Activated T-helper 2 cell treated with anti-CD3 and anti-CD28 coated beads, Interferon-gamma antibody, Interleukin-2, Interleukin-4, amounts not matched to agents 10 μg/mL and 5 μg/mL and 100 μg/mL, durations not matched to agents 14 hours and 24 hours and 36 hours (primary cell): ENCODE results near the gene SPATA12. TPM values are rescaled to one million over a fixed set of nuclear protein-coding genes. Genes with fewer than 3 reads are reported as not detected.
A peak's percentile ranks its signal among the peaks of the same experiment; 100 is the strongest.

Source experiments
- DNase-seq: peaks from one replicate; pipeline ENCODE4 v3.0.0; 2021; ENCODE audit warnings: low spot score
- H3K27ac Mint-ChIP-seq: one replicate; pipeline ENCODE4 v1.8.0; 2021; ENCODE audit warnings: mixed read lengths
- H3K27me3 Mint-ChIP-seq: one replicate; pipeline ENCODE4 v1.8.0; 2021; ENCODE audit warnings: low read depth, mixed read lengths
- H3K36me3 Mint-ChIP-seq: one replicate; pipeline ENCODE4 v1.8.0; 2021; ENCODE audit warnings: low read depth, mixed read lengths
- H3K4me1 Mint-ChIP-seq: one replicate; pipeline ENCODE4 v1.8.0; 2021; ENCODE audit warnings: low read depth, mixed read lengths
- H3K4me3 Mint-ChIP-seq: one replicate; pipeline ENCODE4 v1.8.0; 2021; ENCODE audit warnings: low read depth, mild to moderate bottlenecking, moderate library complexity, mixed read lengths
- H3K9me3 Mint-ChIP-seq: one replicate; pipeline ENCODE4 v1.8.0; 2021; ENCODE audit warnings: mixed read lengths
- intact Hi-C: fragments of 100-400 bp; cut with micrococcal nuclease; formaldehyde crosslinking; loops from one replicate; pipeline ENCODE4 v1.15.1; 2023
- total RNA-seq: library from RNA; stranded (reverse); gene quantifications from 2 replicates; pipeline ENCODE4 v1.2.3, GENCODE V29; 2022

SPATA12 gene
- total RNA-seq, 1 donor from 2014 or later = not detected

DNA sequence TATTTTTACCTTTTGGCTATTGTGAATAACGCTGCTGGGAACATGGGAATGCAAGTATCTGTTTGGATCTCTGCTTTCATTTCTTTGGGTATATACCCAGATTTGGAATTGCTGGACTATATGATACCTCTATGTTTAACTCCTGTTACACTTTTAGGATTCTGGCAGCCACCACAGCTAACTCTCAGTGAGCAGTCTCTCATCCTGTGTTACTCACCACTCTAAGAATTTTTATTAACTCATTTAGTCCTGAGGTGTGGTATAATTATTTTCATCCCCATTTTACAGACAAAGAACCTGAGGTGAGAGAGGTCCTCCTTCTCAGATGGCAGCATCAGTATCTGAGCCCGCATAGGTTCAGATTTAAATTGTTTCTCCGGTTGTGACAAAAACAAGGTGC is 1.1 kb downstream of the SPATA12 start:
- no peak for DNase-seq
- H3K36me3 Mint-ChIP-seq = no peaks in the 10 kb centered on the region
- no peak overlapping the region for H3K27ac Mint-ChIP-seq
- no peak overlapping the region for H3K4me3 Mint-ChIP-seq
- peaks cover 3% of the 10 kb centered on the region for H3K4me1 Mint-ChIP-seq
- no peaks in the 10 kb centered on the region for H3K9me3 Mint-ChIP-seq
- intact Hi-C loops = no loop called here
- no peaks in the 10 kb centered on the region for H3K27me3 Mint-ChIP-seq

- Mint-ChIP-seq H3K36me3 (no peaks in the 10 kb centered on the region), H3K4me3 (no peak overlapping the region), H3K4me1 (peaks cover 3% of the 10 kb centered on the region), H3K27me3 (no peaks in the 10 kb centered on the region), H3K27ac (no peak overlapping the region), H3K9me3 (no peaks in the 10 kb centered on the region)
- intact Hi-C loops = no loop called here
- DNase-seq = no peak
Measured at GRCh38 chr3:57062101-57062631, 1.7 kb downstream of the SPATA12 start.

- no peak for DNase-seq
- no peak overlapping the region for H3K27ac Mint-ChIP-seq
- H3K27me3 Mint-ChIP-seq = no peaks in the 10 kb centered on the region
- H3K4me3 Mint-ChIP-seq = no peak overlapping the region
- no peaks in the 10 kb centered on the region for H3K36me3 Mint-ChIP-seq
- intact Hi-C loops = no loop called here
- H3K9me3 Mint-ChIP-seq = no peaks in the 10 kb centered on the region
- peaks cover 2% of the 10 kb centered on the region for H3K4me1 Mint-ChIP-seq
Measured at GRCh38 chr3:57063032-57063431, 2.6 kb downstream of the SPATA12 start.

GRCh38 chr3:57064001-57064400 is 3.5 kb downstream of the SPATA12 start:
- Mint-ChIP-seq H3K9me3 (no peaks in the 10 kb centered on the region), H3K4me3 (no peak overlapping the region), H3K27me3 (peaks cover 3% of the 10 kb centered on the region), H3K27ac (no peak overlapping the region), H3K4me1 (peaks cover 9% of the 10 kb centered on the region), H3K36me3 (no peaks in the 10 kb centered on the region)
- no peak for DNase-seq
- intact Hi-C loops = no loop called here

- intact Hi-C loops = no loop called here
- Mint-ChIP-seq H3K4me3 (no peak overlapping the region), H3K27me3 (peaks cover 3% of the 10 kb centered on the region), H3K27ac (no peak overlapping the region), H3K9me3 (no peaks in the 10 kb centered on the region), H3K4me1 (peaks cover 11% of the 10 kb centered on the region), H3K36me3 (no peaks in the 10 kb centered on the region)
- DNase-seq = no peak
Measured at GRCh38 chr3:57064572-57064971, 4.1 kb downstream of the SPATA12 start.

- Mint-ChIP-seq H3K4me1 (peaks cover 11% of the 10 kb centered on the region), H3K27ac (no peak overlapping the region)
Measured at GRCh38 chr3:57065588-57065987, 5.1 kb downstream of the SPATA12 start.

DNA sequence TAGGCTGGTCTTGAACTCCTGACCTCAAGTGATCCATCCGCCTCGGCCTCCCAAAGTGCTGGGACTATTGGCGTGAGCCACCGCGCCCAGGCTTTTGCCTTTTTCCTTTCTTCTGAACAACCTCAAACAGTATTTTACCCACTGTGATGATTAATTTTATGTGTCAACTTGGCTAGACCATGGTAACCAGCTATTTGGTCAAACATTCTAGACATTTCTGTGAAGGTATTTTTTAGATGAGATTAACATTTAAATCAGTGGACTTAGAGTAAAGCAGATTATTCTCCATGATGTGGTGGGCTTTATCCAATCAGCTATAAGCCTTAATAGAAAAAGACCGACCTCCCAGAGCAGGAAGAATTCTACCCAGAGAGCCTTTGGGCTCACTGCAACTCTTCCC is 6.0 kb downstream of the SPATA12 start:
- peaks cover 11% of the 10 kb centered on the region for H3K4me1 Mint-ChIP-seq

More at GRCh38 chr3:57065588-57065987, 5.1 kb downstream of the SPATA12 start:
- no peaks in the 10 kb centered on the region for H3K9me3 Mint-ChIP-seq
- H3K36me3 Mint-ChIP-seq = no peaks in the 10 kb centered on the region
- no peak overlapping the region for H3K4me3 Mint-ChIP-seq
- DNase-seq = no peak
- intact Hi-C loops = no loop called here
- peaks cover 6% of the 10 kb centered on the region for H3K27me3 Mint-ChIP-seq

DNA sequence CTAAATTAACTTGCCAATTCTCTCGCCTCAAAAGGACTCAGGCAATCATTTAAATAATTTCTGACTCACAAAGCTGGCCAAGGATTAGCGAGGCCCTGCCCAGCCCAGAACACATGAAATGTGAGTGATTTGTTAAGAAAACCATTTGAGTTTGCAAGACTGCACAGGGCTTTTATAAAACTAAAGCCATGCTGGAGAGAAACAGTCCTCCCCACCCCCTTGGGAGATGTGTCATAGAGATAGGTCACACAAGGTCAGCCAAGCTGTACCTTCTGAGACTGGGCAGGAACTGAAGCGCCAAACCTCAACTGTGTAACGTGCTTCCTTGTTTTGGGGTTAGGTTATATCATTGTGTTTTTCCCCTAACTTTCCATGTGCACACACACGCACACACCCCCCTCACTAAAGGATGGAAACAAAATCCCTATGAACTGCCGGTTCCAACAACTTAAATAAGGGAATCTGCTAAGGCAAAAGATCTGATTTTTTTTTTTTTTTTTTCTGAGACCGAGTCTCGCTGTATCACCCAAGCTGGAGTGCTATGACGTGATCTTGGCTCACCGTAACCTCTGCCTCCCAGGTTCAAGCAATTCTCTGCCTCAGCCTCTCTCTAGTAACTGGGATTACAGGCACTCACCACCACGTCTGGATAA is 8.1 kb downstream of the SPATA12 start:
- Mint-ChIP-seq H3K9me3 (no peaks in the 10 kb centered on the region), H3K4me1 (peaks cover 11% of the 10 kb centered on the region), H3K27me3 (peaks cover 20% of the 10 kb centered on the region), H3K4me3 (no peak overlapping the region), H3K27ac (no peak overlapping the region), H3K36me3 (no peaks in the 10 kb centered on the region)
- no peak for DNase-seq
- intact Hi-C loops = no loop called here

More for the DNA sequence above, 6.0 kb downstream of the SPATA12 start:
- H3K36me3 Mint-ChIP-seq = no peaks in the 10 kb centered on the region
- intact Hi-C loops = no loop called here
- no peak for DNase-seq
- peaks cover 9% of the 10 kb centered on the region for H3K27me3 Mint-ChIP-seq
- H3K27ac Mint-ChIP-seq = no peak overlapping the region
- no peaks in the 10 kb centered on the region for H3K9me3 Mint-ChIP-seq
- no peak overlapping the region for H3K4me3 Mint-ChIP-seq

- Mint-ChIP-seq H3K4me3 (no peak overlapping the region), H3K9me3 (no peaks in the 10 kb centered on the region), H3K27ac (no peak overlapping the region), H3K27me3 (peaks cover 26% of the 10 kb centered on the region), H3K4me1 (peaks cover 11% of the 10 kb centered on the region), H3K36me3 (no peaks in the 10 kb centered on the region)
- DNase-seq = no peak
- intact Hi-C loops = no loop called here
Measured at GRCh38 chr3:57069503-57069902, 9.0 kb downstream of the SPATA12 start.

GRCh38 chr3:57073628-57074027 is 13.2 kb downstream of the SPATA12 start:
- H3K4me3 Mint-ChIP-seq = no peak overlapping the region
- H3K9me3 Mint-ChIP-seq = no peaks in the 10 kb centered on the region
- H3K27me3 Mint-ChIP-seq = peaks cover 62% of the 10 kb centered on the region
- H3K27ac Mint-ChIP-seq = no peak overlapping the region
- intact Hi-C loops = no loop called here
- H3K36me3 Mint-ChIP-seq = no peaks in the 10 kb centered on the region
- DNase-seq = no peak
- H3K4me1 Mint-ChIP-seq = peaks cover 11% of the 10 kb centered on the region

GRCh38 chr3:57074135-57074534 is 13.7 kb downstream of the SPATA12 start:
- Mint-ChIP-seq H3K27ac (no peak overlapping the region), H3K4me3 (no peak overlapping the region), H3K9me3 (no peaks in the 10 kb centered on the region), H3K27me3 (peaks cover 61% of the 10 kb centered on the region), H3K4me1 (peaks cover 9% of the 10 kb centered on the region), H3K36me3 (no peaks in the 10 kb centered on the region)
- intact Hi-C loops = no loop called here
- DNase-seq = no peak

- Mint-ChIP-seq H3K9me3 (no peaks in the 10 kb centered on the region), H3K27ac (no peak overlapping the region), H3K36me3 (no peaks in the 10 kb centered on the region), H3K27me3 (peaks cover 73% of the 10 kb centered on the region), H3K4me1 (peaks cover 8% of the 10 kb centered on the region), H3K4me3 (no peak overlapping the region)
- intact Hi-C loops = no loop called here
- no peak for DNase-seq
Measured at GRCh38 chr3:57076422-57076951, 16.0 kb downstream of the SPATA12 start.

DNA sequence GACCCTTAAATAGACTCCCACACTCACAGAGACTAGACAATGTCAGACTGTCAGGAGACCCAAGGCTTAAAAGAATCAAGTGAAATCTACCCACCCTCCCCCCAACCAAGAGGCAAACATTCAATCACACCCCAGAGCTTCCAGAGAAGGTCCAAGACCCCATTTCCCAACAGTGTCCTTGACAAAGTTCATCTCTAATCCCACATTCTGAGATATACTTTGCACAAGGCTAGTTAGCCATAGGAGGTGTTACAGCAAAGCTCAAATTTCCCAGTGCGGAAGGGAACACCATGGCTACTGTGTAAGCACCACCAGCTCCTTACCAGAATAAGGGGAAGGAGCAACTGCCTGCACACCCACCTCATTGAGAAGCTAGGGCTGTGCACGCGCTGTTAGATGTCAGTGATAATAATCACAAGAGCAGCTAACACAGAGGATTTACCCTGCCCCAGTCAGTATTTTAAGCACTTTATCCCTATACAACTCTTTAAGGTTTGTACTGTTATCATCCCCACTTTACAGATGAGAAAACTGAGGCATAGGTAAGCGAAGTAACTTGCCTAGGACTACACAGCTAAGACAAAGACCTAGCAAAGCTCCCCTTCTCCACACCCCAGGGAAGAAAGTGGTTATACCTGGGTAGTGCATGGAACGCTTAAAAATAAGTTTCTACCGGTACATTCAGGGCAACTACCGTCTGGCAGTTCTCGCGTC is 17.3 kb downstream of the SPATA12 start:
- no peak overlapping the region for H3K27ac Mint-ChIP-seq
- intact Hi-C loops = no loop called here
- peaks cover 72% of the 10 kb centered on the region for H3K27me3 Mint-ChIP-seq
- DNase-seq = no peak
- no peaks in the 10 kb centered on the region for H3K9me3 Mint-ChIP-seq
- no peaks in the 10 kb centered on the region for H3K36me3 Mint-ChIP-seq
- H3K4me1 Mint-ChIP-seq = peaks cover 8% of the 10 kb centered on the region
- H3K4me3 Mint-ChIP-seq = peak overlapping the region; percentile 52
